ENCODE measurements around the gene IGF1R.

IGF1R gene

DNA sequence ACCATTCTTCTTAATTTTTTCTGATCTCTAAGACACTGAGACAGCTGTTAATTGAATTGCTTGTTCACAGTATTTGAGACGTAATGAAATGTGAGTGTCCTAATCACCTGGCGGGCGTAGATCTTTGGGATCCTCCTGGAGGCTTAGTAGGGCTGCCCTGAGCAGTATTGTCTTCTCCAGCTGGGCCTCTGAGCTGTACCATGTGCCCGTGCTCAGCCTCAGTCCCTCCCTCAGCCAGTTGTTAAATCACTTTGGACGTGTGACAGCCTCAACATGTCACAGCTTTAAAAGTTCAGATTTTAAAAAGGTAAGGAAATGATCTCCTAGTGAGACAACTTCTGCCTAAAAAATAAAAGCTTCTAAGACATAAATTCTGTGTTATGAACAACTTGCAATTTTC is 35.5 kb downstream of the IGF1R start:
- H3K9ac ChIP-seq (ENCODE audit: low read depth, low read length) = no peak overlapping the region
- TF ChIP-seq, protein P1, sequence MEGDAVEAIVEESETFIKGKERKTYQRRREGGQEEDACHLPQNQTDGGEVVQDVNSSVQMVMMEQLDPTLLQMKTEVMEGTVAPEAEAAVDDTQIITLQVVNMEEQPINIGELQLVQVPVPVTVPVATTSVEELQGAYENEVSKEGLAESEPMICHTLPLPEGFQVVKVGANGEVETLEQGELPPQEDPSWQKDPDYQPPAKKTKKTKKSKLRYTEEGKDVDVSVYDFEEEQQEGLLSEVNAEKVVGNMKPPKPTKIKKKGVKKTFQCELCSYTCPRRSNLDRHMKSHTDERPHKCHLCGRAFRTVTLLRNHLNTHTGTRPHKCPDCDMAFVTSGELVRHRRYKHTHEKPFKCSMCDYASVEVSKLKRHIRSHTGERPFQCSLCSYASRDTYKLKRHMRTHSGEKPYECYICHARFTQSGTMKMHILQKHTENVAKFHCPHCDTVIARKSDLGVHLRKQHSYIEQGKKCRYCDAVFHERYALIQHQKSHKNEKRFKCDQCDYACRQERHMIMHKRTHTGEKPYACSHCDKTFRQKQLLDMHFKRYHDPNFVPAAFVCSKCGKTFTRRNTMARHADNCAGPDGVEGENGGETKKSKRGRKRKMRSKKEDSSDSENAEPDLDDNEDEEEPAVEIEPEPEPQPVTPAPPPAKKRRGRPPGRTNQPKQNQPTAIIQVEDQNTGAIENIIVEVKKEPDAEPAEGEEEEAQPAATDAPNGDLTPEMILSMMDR (IDR thresholded peaks at IDR 0.05; ENCODE audit: borderline replicate concordance, extremely low read depth, low read length, poor library complexity, severe bottlenecking) = no peak
- no peak for TF ChIP-seq EZH2 (IDR thresholded peaks at IDR 0.05; ENCODE audit: borderline replicate concordance, low read depth, low read length, severe bottlenecking)
- DNase-seq (no peak), ATAC-seq (ENCODE audit: insufficient read depth, low read depth) (no peak)
- peaks cover 77% of the 10 kb centered on the region for H4K20me1 ChIP-seq (ENCODE audit: insufficient read depth, low read length)
- H3K4me3 ChIP-seq (ENCODE audit: low read depth in 1 of 2, low read length in 2 of 2) = no peak overlapping the region
- no peak overlapping the region for H3K27ac ChIP-seq (ENCODE audit: low read length)
- no peak overlapping the region for H3K4me2 ChIP-seq (ENCODE audit: insufficient read depth, low read length)
- no peaks in the 10 kb centered on the region for H3K9me3 ChIP-seq (ENCODE audit: insufficient read depth, low read length, severe bottlenecking)
- no peaks in the 10 kb centered on the region; the same call in 1 of the 2 replicates for H3K4me1 ChIP-seq (ENCODE audit: insufficient read depth, low read length)
- no peaks in the 10 kb centered on the region for H3K27me3 ChIP-seq (ENCODE audit: insufficient read depth, low read length, poor library complexity)
- no peaks in the 10 kb centered on the region for H3K36me3 ChIP-seq (ENCODE audit: insufficient read depth, low read length)
- H2AFZ ChIP-seq (ENCODE audit: low read depth, low read length) = no peak overlapping the region
- peaks cover 92% of the 10 kb centered on the region for H3K79me2 ChIP-seq (ENCODE audit: insufficient read depth, low read length)

GRCh38 chr15:98684436-98684835 is 36.1 kb downstream of the IGF1R start:
- H3K4me2 ChIP-seq (ENCODE audit: insufficient read depth, low read length) = no peak overlapping the region
- H3K79me2 ChIP-seq (ENCODE audit: insufficient read depth, low read length) = peaks cover 91% of the 10 kb centered on the region
- ATAC-seq (ENCODE audit: insufficient read depth, low read depth) (no peak), DNase-seq (no peak)
- no peaks in the 10 kb centered on the region for H3K27me3 ChIP-seq (ENCODE audit: insufficient read depth, low read length, poor library complexity)
- no peaks in the 10 kb centered on the region for H3K9me3 ChIP-seq (ENCODE audit: insufficient read depth, low read length, severe bottlenecking)
- no peak overlapping the region for H3K27ac ChIP-seq (ENCODE audit: low read length)
- H2AFZ ChIP-seq (ENCODE audit: low read depth, low read length) = no peak overlapping the region
- peaks cover 76% of the 10 kb centered on the region for H4K20me1 ChIP-seq (ENCODE audit: insufficient read depth, low read length)
- TF ChIP-seq, protein P1 (IDR thresholded peaks at IDR 0.05; ENCODE audit: borderline replicate concordance, extremely low read depth, low read length, poor library complexity, severe bottlenecking) = no peak
- no peak for TF ChIP-seq EZH2 (IDR thresholded peaks at IDR 0.05; ENCODE audit: borderline replicate concordance, low read depth, low read length, severe bottlenecking)
- H3K36me3 ChIP-seq (ENCODE audit: insufficient read depth, low read length) = no peaks in the 10 kb centered on the region
- H3K4me3 ChIP-seq (ENCODE audit: low read depth in 1 of 2, low read length in 2 of 2) = no peak overlapping the region
- H3K9ac ChIP-seq (ENCODE audit: low read depth, low read length) = no peak overlapping the region
- no peaks in the 10 kb centered on the region; the same call in 1 of the 2 replicates for H3K4me1 ChIP-seq (ENCODE audit: insufficient read depth, low read length)

GRCh38 chr15:98684995-98685525 is 36.7 kb downstream of the IGF1R start:
- Histone ChIP-seq H3K9ac (ENCODE audit: low read depth, low read length) (no peak overlapping the region), H3K27me3 (ENCODE audit: insufficient read depth, low read length, poor library complexity) (no peaks in the 10 kb centered on the region), H2AFZ (ENCODE audit: low read depth, low read length) (no peak overlapping the region), H3K4me2 (ENCODE audit: insufficient read depth, low read length) (no peak overlapping the region), H3K27ac (ENCODE audit: low read length) (no peak overlapping the region), H3K4me1 (ENCODE audit: insufficient read depth, low read length) (no peaks in the 10 kb centered on the region; the same call in 1 of the 2 replicates), H3K4me3 (ENCODE audit: low read depth in 1 of 2, low read length in 2 of 2) (no peak overlapping the region), H3K79me2 (ENCODE audit: insufficient read depth, low read length) (peaks cover 94% of the 10 kb centered on the region), H4K20me1 (ENCODE audit: insufficient read depth, low read length) (peaks cover 80% of the 10 kb centered on the region), H3K36me3 (ENCODE audit: insufficient read depth, low read length) (no peaks in the 10 kb centered on the region), H3K9me3 (ENCODE audit: insufficient read depth, low read length, severe bottlenecking) (no peaks in the 10 kb centered on the region)
- TF ChIP-seq, protein P1 (IDR thresholded peaks at IDR 0.05; ENCODE audit: borderline replicate concordance, extremely low read depth, low read length, poor library complexity, severe bottlenecking) = no peak
- no peak for TF ChIP-seq EZH2 (IDR thresholded peaks at IDR 0.05; ENCODE audit: borderline replicate concordance, low read depth, low read length, severe bottlenecking)
- no peak for ATAC-seq (ENCODE audit: insufficient read depth, low read depth)
- no peak for DNase-seq

All from DND-41 (cell line).